ENCODE data around the gene PHF2. TPM values are rescaled to one million over a fixed set of nuclear protein-coding genes. Genes with fewer than 3 reads are reported as not detected.

PHF2 gene
- total RNA-seq, 1 donor from 2014 or later = 12.1 TPM

- Histone ChIP-seq H3K4me3 (ENCODE audit: insufficient read depth, low read depth, low read length) (no peak overlapping the region), H3K4me2 (ENCODE audit: low read length) (no peak overlapping the region), H3K9ac (ENCODE audit: low read length) (no peak overlapping the region), H4K20me1 (ENCODE audit: insufficient read depth, low read length) (peaks cover 12% of the 10 kb centered on the region), H3K36me3 (ENCODE audit: insufficient read depth, low read length) (peaks cover 3% of the 10 kb centered on the region), H2AFZ (ENCODE audit: low read depth, low read length) (no peak overlapping the region), H3K27ac (ENCODE audit: low read depth, low read length) (no peak overlapping the region), H3K9me3 (ENCODE audit: insufficient read depth, low read depth, low read length) (peaks cover 3% of the 10 kb centered on the region), H3K79me2 (ENCODE audit: insufficient read depth, low read length) (no peaks in the 10 kb centered on the region), H3K27me3 (ENCODE audit: insufficient read depth, low read length) (no peaks in the 10 kb centered on the region), H3K4me1 (ENCODE audit: insufficient read depth, low read length) (no peaks in the 10 kb centered on the region)
- DNase-seq (ENCODE audit: low read depth) = no peak
- H3K27me3 Mint-ChIP-seq (ENCODE audit: low read depth, unreplicated experiment) = no peaks in the 10 kb centered on the region
- FAIRE-seq = no peak
- H3K27ac Mint-ChIP-seq (ENCODE audit: unreplicated experiment) = no peak overlapping the region
- H3K9me3 Mint-ChIP-seq (ENCODE audit: unreplicated experiment) = peaks cover 10% of the 10 kb centered on the region
- no peaks in the 10 kb centered on the region for H3K4me1 Mint-ChIP-seq (ENCODE audit: low read depth, unreplicated experiment)
- H3K4me3 Mint-ChIP-seq (ENCODE audit: unreplicated experiment) = no peak overlapping the region
- peaks cover 26% of the 10 kb centered on the region for H3K36me3 Mint-ChIP-seq (ENCODE audit: low read depth, unreplicated experiment)
- TF ChIP-seq EZH2 (IDR thresholded peaks at IDR 0.05; ENCODE audit: insufficient read depth, low read length) (no peak), CTCF (IDR thresholded peaks at IDR 0.05; ENCODE audit: insufficient read depth, low read depth, low read length) (no peak)
Measured at GRCh38 chr9:93635186-93636107, 59.1 kb downstream of the PHF2 start.

DNA sequence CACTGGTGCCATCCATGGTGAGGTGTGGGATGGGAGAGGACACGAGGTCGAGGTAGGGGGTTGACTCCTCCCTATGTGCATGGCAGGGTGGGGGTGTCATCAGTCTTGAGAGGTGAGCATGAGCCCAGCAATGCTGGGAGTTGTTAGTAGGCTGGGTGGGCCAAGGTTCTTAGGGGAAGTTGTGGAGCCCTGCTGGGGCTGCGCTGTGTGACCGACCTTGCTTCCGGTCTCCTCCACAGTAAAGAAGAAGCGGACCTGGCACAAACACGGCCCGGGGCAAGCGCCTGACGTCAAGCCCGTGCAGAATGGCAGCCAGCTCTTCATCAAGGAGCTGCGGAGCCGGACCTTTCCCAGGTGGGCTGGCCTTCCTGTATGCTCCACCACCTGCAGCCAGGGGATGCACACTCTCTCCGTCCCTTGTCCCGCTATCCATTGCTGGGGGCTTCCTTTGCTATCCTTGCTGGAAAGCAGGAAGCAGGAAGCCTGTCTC is 59.8 kb downstream of the PHF2 start:
- DNase-seq (ENCODE audit: low read depth) (no peak), FAIRE-seq (no peak)
- Mint-ChIP-seq H3K9me3 (ENCODE audit: unreplicated experiment) (peaks cover 10% of the 10 kb centered on the region), H3K36me3 (ENCODE audit: low read depth, unreplicated experiment) (peaks cover 26% of the 10 kb centered on the region), H3K4me1 (ENCODE audit: low read depth, unreplicated experiment) (peaks cover 1% of the 10 kb centered on the region), H3K4me3 (ENCODE audit: unreplicated experiment) (no peak overlapping the region), H3K27ac (ENCODE audit: unreplicated experiment) (no peak overlapping the region), H3K27me3 (ENCODE audit: low read depth, unreplicated experiment) (no peaks in the 10 kb centered on the region)
- Histone ChIP-seq H4K20me1 (ENCODE audit: insufficient read depth, low read length) (peaks cover 8% of the 10 kb centered on the region), H3K9ac (ENCODE audit: low read length) (no peak overlapping the region), H3K36me3 (ENCODE audit: insufficient read depth, low read length) (peaks cover 3% of the 10 kb centered on the region), H3K27me3 (ENCODE audit: insufficient read depth, low read length) (no peaks in the 10 kb centered on the region), H2AFZ (ENCODE audit: low read depth, low read length) (no peak overlapping the region), H3K4me2 (ENCODE audit: low read length) (no peak overlapping the region), H3K4me3 (ENCODE audit: insufficient read depth, low read depth, low read length) (no peak overlapping the region), H3K4me1 (ENCODE audit: insufficient read depth, low read length) (no peaks in the 10 kb centered on the region), H3K9me3 (ENCODE audit: insufficient read depth, low read depth, low read length) (peaks cover 3% of the 10 kb centered on the region), H3K79me2 (ENCODE audit: insufficient read depth, low read length) (no peaks in the 10 kb centered on the region), H3K27ac (ENCODE audit: low read depth, low read length) (no peak overlapping the region)
- no peak for TF ChIP-seq CTCF (IDR thresholded peaks at IDR 0.05; ENCODE audit: insufficient read depth, low read depth, low read length)
- no peak for TF ChIP-seq EZH2 (IDR thresholded peaks at IDR 0.05; ENCODE audit: insufficient read depth, low read length)

DNA sequence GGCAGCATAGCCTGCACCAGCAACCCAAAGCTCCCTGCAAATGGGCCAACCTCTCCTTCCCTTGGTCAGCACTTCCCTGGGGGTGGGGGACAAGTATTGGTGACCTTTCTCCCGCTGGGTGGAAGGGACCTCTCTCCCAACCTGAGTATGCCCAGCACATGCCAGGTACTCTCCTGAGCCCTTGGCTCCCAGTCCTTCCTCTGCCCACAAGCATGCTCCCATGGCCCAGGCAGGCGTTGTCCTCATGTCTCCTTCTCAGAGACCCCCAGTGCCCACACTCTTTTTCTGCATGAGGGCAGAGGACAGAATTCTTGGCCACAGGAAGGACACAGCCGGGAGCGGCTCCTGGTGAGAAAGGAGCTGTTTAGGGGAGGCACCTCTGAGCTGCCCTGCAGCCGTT is 60.3 kb downstream of the PHF2 start:
- Histone ChIP-seq H3K9ac (ENCODE audit: low read length) (no peak overlapping the region), H3K27me3 (ENCODE audit: insufficient read depth, low read length) (no peaks in the 10 kb centered on the region), H3K4me1 (ENCODE audit: insufficient read depth, low read length) (no peaks in the 10 kb centered on the region), H3K36me3 (ENCODE audit: insufficient read depth, low read length) (peaks cover 3% of the 10 kb centered on the region), H3K9me3 (ENCODE audit: insufficient read depth, low read depth, low read length) (peaks cover 3% of the 10 kb centered on the region), H3K27ac (ENCODE audit: low read depth, low read length) (no peak overlapping the region), H3K79me2 (ENCODE audit: insufficient read depth, low read length) (no peaks in the 10 kb centered on the region), H3K4me2 (ENCODE audit: low read length) (no peak overlapping the region), H4K20me1 (ENCODE audit: insufficient read depth, low read length) (peaks cover 7% of the 10 kb centered on the region), H2AFZ (ENCODE audit: low read depth, low read length) (no peak overlapping the region), H3K4me3 (ENCODE audit: insufficient read depth, low read depth, low read length) (no peak overlapping the region)
- H3K27ac Mint-ChIP-seq (ENCODE audit: unreplicated experiment) = no peak overlapping the region
- peaks cover 10% of the 10 kb centered on the region for H3K9me3 Mint-ChIP-seq (ENCODE audit: unreplicated experiment)
- TF ChIP-seq EZH2 (IDR thresholded peaks at IDR 0.05; ENCODE audit: insufficient read depth, low read length) (no peak), CTCF (IDR thresholded peaks at IDR 0.05; ENCODE audit: insufficient read depth, low read depth, low read length) (no peak)
- H3K27me3 Mint-ChIP-seq (ENCODE audit: low read depth, unreplicated experiment) = no peaks in the 10 kb centered on the region
- no peak overlapping the region for H3K4me3 Mint-ChIP-seq (ENCODE audit: unreplicated experiment)
- DNase-seq (ENCODE audit: low read depth) = no peak
- FAIRE-seq = no peak
- H3K36me3 Mint-ChIP-seq (ENCODE audit: low read depth, unreplicated experiment) = peaks cover 27% of the 10 kb centered on the region
- peaks cover 1% of the 10 kb centered on the region for H3K4me1 Mint-ChIP-seq (ENCODE audit: low read depth, unreplicated experiment)
